B cell (primary cell): ENCODE measurements around the gene DND1. TPM values are rescaled to one million over a fixed set of nuclear protein-coding genes. Genes with fewer than 3 reads are reported as not detected.
A peak's percentile ranks its signal among the peaks of the same experiment; 100 is the strongest.

Source experiments
- ATAC-seq: fragments of 200-7000 bp; cut with Tn5 transposase; one replicate; pipeline ENCODE4 v1.10.0; 2021; ENCODE audit warnings: low read depth, mild to moderate bottlenecking, moderate number of reproducible peaks, moderate library complexity
- CTCF ChIA-PET: fragments of 350-600 bp; sonication (Branson Sonifier 250); formaldehyde crosslinking; loops from one replicate; lab custom pipeline; 2021; ENCODE audit warnings: antibody characterized with exemption, inconsistent platforms; lab: Charles Lee
- POLR2A ChIA-PET: fragments of 350-600 bp; sonication (Branson Sonifier 250); formaldehyde crosslinking; loops from one replicate; lab custom pipeline; 2021; ENCODE audit warnings: antibody characterized with exemption; lab: Charles Lee
- DNase-seq: peaks from one replicate; pipeline ENCODE4 v3.0.0; 2013
- H2AFZ ChIP-seq: 2 replicates; pipeline ENCODE4 v1.6.1; 2012; ENCODE audit warnings: mild to moderate bottlenecking, low read depth, low read length; ENCODE audit not compliant: insufficient read depth, poor library complexity, severe bottlenecking
- H3K27ac ChIP-seq, 2 donors: 1 replicate in 1 of 2; 2 replicates in 1 of 2; pipeline ENCODE4 v1.5.1; 2012 to 2013; ENCODE audit warnings: low read length in 2 of 2, mild to moderate bottlenecking in 2 of 2, moderate library complexity in 1 of 2
- H3K27me3 ChIP-seq, 4 experiments: fragments of 200-600 bp in 1 of 4; sonication (generic) in 1 of 4; replicated peaks in 1 of 4; 1 replicate in 2 of 4; 2 replicates in 2 of 4; pipeline versions ENCODE4 v1.6.1 to v1.7.0; 2013 to 2016; ENCODE audit warnings: low read length in 3 of 4, mild to moderate bottlenecking in 2 of 4, mixed read lengths in 1 of 4, moderate library complexity in 1 of 4; ENCODE audit not compliant: insufficient read depth in 4 of 4, control insufficient read depth in 3 of 4; ENCODE audit errors: control extremely low read depth in 1 of 4
- H3K36me3 ChIP-seq, 2 experiments: replicated peaks in 1 of 2; 1 replicate in 1 of 2; 2 replicates in 1 of 2; pipeline versions ENCODE4 v1.6.1 to v1.7.1; 2013; ENCODE audit warnings: low read length in 1 of 2; ENCODE audit not compliant: insufficient read depth in 2 of 2, control insufficient read depth in 1 of 2; ENCODE audit errors: control extremely low read depth in 1 of 2, extremely low read depth in 1 of 2
- H3K4me1 ChIP-seq, 2 donors: fragments of 200-600 bp in 1 of 2; sonication (generic) in 1 of 2; 1 replicate in 1 of 2; 2 replicates in 1 of 2; pipeline versions ENCODE4 v1.5.1 to v1.6.1; 2013 to 2017; ENCODE audit warnings: low read length in 2 of 2; ENCODE audit not compliant: control insufficient read depth in 2 of 2, insufficient read depth in 2 of 2
- H3K4me2 ChIP-seq: replicated peaks from 2 replicates; pipeline ENCODE3; 2012; ENCODE audit warnings: mild to moderate bottlenecking, low read depth, low read length; ENCODE audit not compliant: poor library complexity, severe bottlenecking
- H3K4me3 ChIP-seq, 5 experiments: fragments of 200-600 bp in 1 of 5; sonication (generic) in 1 of 5; 1 replicate in 3 of 5; 2 replicates in 2 of 5; pipeline versions ENCODE4 v1.5.1 to v1.7.0; 2011 to 2016; ENCODE audit warnings: low read length in 4 of 5, mild to moderate bottlenecking in 4 of 5, low read depth in 2 of 5, control low read depth in 1 of 5, moderate library complexity in 1 of 5; ENCODE audit not compliant: insufficient read depth in 1 of 5; ENCODE audit errors: control extremely low read depth in 1 of 5, extremely low read depth in 1 of 5
- H3K79me2 ChIP-seq: fragments of 200-600 bp; sonication (generic); one replicate; pipeline ENCODE4 v1.6.0; 2016; ENCODE audit warnings: low read length; ENCODE audit not compliant: control insufficient read depth, insufficient read depth
- H3K9ac ChIP-seq: fragments of 200-600 bp; sonication (generic); 2 replicates; pipeline ENCODE4 v1.6.1; 2017; ENCODE audit warnings: mild to moderate bottlenecking, low read length, moderate library complexity
- H3K9me3 ChIP-seq, 3 donors: one replicate each; pipeline versions ENCODE4 v1.6.1 to v1.7.1; 2013; ENCODE audit warnings: low read length in 2 of 3; ENCODE audit not compliant: control insufficient read depth in 2 of 3, insufficient read depth in 1 of 3; ENCODE audit errors: control extremely low read depth in 1 of 3
- H4K20me1 ChIP-seq: 2 replicates; pipeline ENCODE4 v1.6.0; 2012; ENCODE audit warnings: mild to moderate bottlenecking, low read length; ENCODE audit not compliant: insufficient read depth, control insufficient read depth, poor library complexity, severe bottlenecking
- H3K27ac Mint-ChIP-seq: one replicate; pipeline ENCODE4 v1.8.0; 2021; ENCODE audit warnings: mixed read lengths
- H3K27me3 Mint-ChIP-seq: one replicate; pipeline ENCODE4 v1.8.0; 2021; ENCODE audit warnings: mixed read lengths
- H3K4me1 Mint-ChIP-seq: one replicate; pipeline ENCODE4 v1.8.0; 2021; ENCODE audit warnings: mixed read lengths
- H3K4me3 Mint-ChIP-seq: one replicate; pipeline ENCODE4 v1.8.0; 2021; ENCODE audit warnings: mixed read lengths
- H3K9me3 Mint-ChIP-seq: one replicate; pipeline ENCODE4 v1.8.0; 2022; ENCODE audit warnings: mixed read lengths; ENCODE audit not compliant: insufficient read depth
- CTCF ChIP-seq: fragments of 200-600 bp; IDR thresholded peaks from one replicate; pipeline ENCODE4 v1.8.0; 2022; ENCODE audit warnings: antibody characterized with exemption, mild to moderate bottlenecking
- EZH2 ChIP-seq: IDR thresholded peaks from 2 replicates; pipeline ENCODE4 v1.6.1; 2012; ENCODE audit warnings: borderline replicate concordance, low read depth, mild to moderate bottlenecking, moderate library complexity, low read length; ENCODE audit not compliant: insufficient read depth, poor library complexity, severe bottlenecking
- WGBS: methylation state at CpG from one replicate; pipeline ENCODE4 v1.1.5; 2013; ENCODE audit warnings: missing lambda C conversion rate; ENCODE audit not compliant: insufficient coverage; 5-methylcytosine and 5-hydroxymethylcytosine counted together
- intact Hi-C: fragments of 100-400 bp; cut with micrococcal nuclease; formaldehyde crosslinking; loops from one replicate; pipeline ENCODE4 v1.10.0; 2022
- polyA plus RNA-seq: library from polyadenylated mRNA; depleted of rRNA; stranded (reverse); fragments of >200 nt; gene quantifications from 2 replicates; pipeline ENCODE4 v1.2.3, GENCODE V29; 2012
- total RNA-seq, 2 donors: library from RNA; stranded (reverse); fragments of 120-200 nt in 1 of 2; gene quantifications; 1 replicate in 1 of 2; 2 replicates in 1 of 2; pipeline versions ENCODE4 v1.2.3 to v1.2.4, GENCODE V29; 2013 to 2022

The DND1 gene
- total and polyA plus RNA-seq, 2 donors (not counting 1 experiment from before 2014, with no cell fraction given): 3.0 to 3.6 TPM

- H3K27ac ChIP-seq: peak within 1 kb of the TSS; percentile 68 to 81
- ChIA-PET POLR2A (interaction anchor here (0.7 to 1.8 kb wide), 7 partner anchors 9 to 290 kb away, joined by 3 to 13 read pairs (median 4); partner anchors contain the start of genes ANKHD1, EIF4EBP3, IK and NDUFA2), CTCF (interaction anchor here (1.0 to 2.2 kb wide), 6 partner anchors 11 to 339 kb away, joined by 3 to 7 read pairs (median 4); partner anchors contain the start of genes EIF4EBP3, IK and NDUFA2)
- peak within 1 kb of the TSS; percentile 99 for H3K4me3 Mint-ChIP-seq
- H4K20me1 ChIP-seq: no peaks in the 10 kb centered on the region
- H3K9me3 Mint-ChIP-seq: no peaks in the 10 kb centered on the region
- H3K4me1 Mint-ChIP-seq: peaks cover 30% of the 10 kb centered on the region
- peak within 1 kb of the TSS; percentile 91 for H3K4me2 ChIP-seq
- H3K4me1 ChIP-seq: peaks cover 14% of the 10 kb centered on the region in 2 donors
- WGBS: under 1% methylated on average over 59 of the region's 61 CpGs
- peaks cover 14 to 33% of the 10 kb centered on the region in 2 experiments for H3K36me3 ChIP-seq
- ATAC-seq (peak; percentile 97), DNase-seq (peak; percentile 87)
- H3K9ac ChIP-seq: peak within 1 kb of the TSS; percentile 89
- peak within 1 kb of the TSS; percentile 99 for H2AFZ ChIP-seq
- peak within 1 kb of the TSS; percentile 94 for H3K27ac Mint-ChIP-seq
- TF ChIP-seq CTCF (no peak), EZH2 (no peak)
- no peaks in the 10 kb centered on the region for H3K9me3 ChIP-seq
- intact Hi-C loops: loop anchor here (1.0 to 5.0 kb wide), 8 partner anchors 9 to 1416 kb away; partner anchors contain the start of genes ANKHD1, APBB3, IK and NDFIP1
- peak within 1 kb of the TSS; percentile 89 to 98 (median 97) for H3K4me3 ChIP-seq
- H3K79me2 ChIP-seq: peaks cover 58% of the 10 kb centered on the region
- H3K27me3 ChIP-seq: no peaks in the 10 kb centered on the region
- no peaks in the 10 kb centered on the region for H3K27me3 Mint-ChIP-seq
These were observed 17.9 kb upstream of the DND1 start, which contains the start of the genes HARS1 and HARS2 for GRCh38 chr5:140690941-140691924. Gene HARS1, minus strand, starts transcription at chr5:140691370. Its CDS starts 66 bp downstream, at chr5:140691304. Gene HARS2, plus strand, starts transcription at chr5:140691455. Its CDS starts 194 bp downstream, at chr5:140691649.
